Vagina (tissue), 2 donors: ENCODE data around the gene TPR. TPM values are rescaled to one million over a fixed set of nuclear protein-coding genes. Genes with fewer than 3 reads are reported as not detected.

Experiments used
- DNase-seq, 2 donors: peaks; one replicate each; pipeline ENCODE4 v3.0.0-alpha.2; 2017; ENCODE audit errors: extremely low spot score in 2 of 2
- H3K27ac ChIP-seq: fragments of 200-600 bp; sonication (generic); one replicate; pipeline ENCODE4 v1.5.1; 2019
- H3K27me3 ChIP-seq: fragments of 200-600 bp; sonication (generic); one replicate; pipeline ENCODE4 v1.5.1; 2019
- H3K36me3 ChIP-seq, 2 donors: fragments of 200-600 bp; sonication (generic); one replicate each; pipeline ENCODE4 v1.5.1; 2017 to 2019
- H3K4me1 ChIP-seq: fragments of 200-600 bp; sonication (generic); one replicate; pipeline ENCODE4 v1.5.1; 2019
- H3K4me3 ChIP-seq, 2 donors: fragments of 200-600 bp; sonication (generic); 1 replicate in 1 of 2; 2 replicates in 1 of 2; pipeline ENCODE4 v1.5.1; 2016 to 2019
- H3K9me3 ChIP-seq: fragments of 200-600 bp; sonication (generic); one replicate; pipeline ENCODE4 v1.5.1; 2019
- POLR2A ChIP-seq, 2 donors: fragments of 450-650 bp; IDR thresholded peaks; one replicate each; pipeline ENCODE4 v1.6.1; 2017; ENCODE audit warnings: antibody characterized with exemption in 2 of 2, mild to moderate bottlenecking in 2 of 2, moderate library complexity in 2 of 2
- POLR2AphosphoS5 ChIP-seq, 2 donors: sonication (generic); formaldehyde crosslinking; IDR thresholded peaks; one replicate each; pipeline ENCODE4 v1.9.0; 2017; ENCODE audit warnings: antibody characterized with exemption in 2 of 2, mild to moderate bottlenecking in 2 of 2, low read depth in 1 of 2; ENCODE audit not compliant: insufficient read depth in 1 of 2
- intact Hi-C: fragments of 100-400 bp; cut with DNase I; formaldehyde crosslinking; loops from one replicate; pipeline ENCODE4 v1.15.1; 2023
- total RNA-seq: library from RNA; depleted of rRNA; stranded (reverse); fragments of >200 nt; gene quantifications from one replicate; pipeline ENCODE4 v1.2.3, GENCODE V29; 2016
- TF ChIP-seq, protein P1 (sequence below), 3 experiments: fragments of 450-650 bp in 2 of 3; fragments of 200-600 bp in 1 of 3; sonication (generic) in 1 of 3; IDR thresholded peaks; one replicate each; pipeline ENCODE4 v1.5.1; 2017 to 2019; ENCODE audit warnings: antibody characterized with exemption in 3 of 3, mild to moderate bottlenecking in 2 of 3, moderate library complexity in 2 of 3

Gene TPR
- total RNA-seq, 1 donor from 2014 or later, result 70.5 TPM

- intact Hi-C loops, result no loop called here
These were observed 71.1 kb downstream of the TPR start for GRCh38 chr1:186303911-186304310.

DNA sequence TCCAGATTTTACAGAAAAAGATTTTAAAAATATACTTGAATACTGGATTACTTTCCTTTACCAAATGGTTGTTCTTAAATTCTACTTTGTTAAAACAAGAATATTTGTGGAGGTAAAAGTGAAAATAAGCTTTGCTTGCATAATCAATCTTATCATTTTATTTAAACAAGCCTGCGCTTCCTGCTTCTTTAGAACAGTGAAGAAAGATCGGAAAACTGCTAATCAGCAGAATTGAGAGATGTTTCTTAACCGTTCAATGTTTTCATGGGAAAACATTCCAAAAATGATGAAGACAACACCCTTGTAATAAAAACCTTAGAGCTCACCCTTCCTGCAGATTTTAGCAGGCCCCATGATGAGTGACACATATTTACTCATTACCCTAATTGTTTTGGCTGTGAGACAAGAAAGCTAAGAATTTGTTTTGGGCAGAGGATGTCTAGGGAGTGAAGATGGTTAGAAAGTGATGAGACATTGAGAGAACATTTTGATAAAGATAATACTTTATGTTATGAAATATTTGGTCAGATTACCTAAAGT is 72.6 kb downstream of the TPR start:
- H3K4me1 ChIP-seq, result no peaks in the 10 kb centered on the region
- no peaks in the 10 kb centered on the region for H3K27me3 ChIP-seq
- H3K4me3 ChIP-seq, result no peak overlapping the region
- intact Hi-C loops, result no loop called here
- no peaks in the 10 kb centered on the region for H3K36me3 ChIP-seq
- no peak overlapping the region for H3K27ac ChIP-seq
- H3K9me3 ChIP-seq, result no peaks in the 10 kb centered on the region
- TF ChIP-seq, protein P1, sequence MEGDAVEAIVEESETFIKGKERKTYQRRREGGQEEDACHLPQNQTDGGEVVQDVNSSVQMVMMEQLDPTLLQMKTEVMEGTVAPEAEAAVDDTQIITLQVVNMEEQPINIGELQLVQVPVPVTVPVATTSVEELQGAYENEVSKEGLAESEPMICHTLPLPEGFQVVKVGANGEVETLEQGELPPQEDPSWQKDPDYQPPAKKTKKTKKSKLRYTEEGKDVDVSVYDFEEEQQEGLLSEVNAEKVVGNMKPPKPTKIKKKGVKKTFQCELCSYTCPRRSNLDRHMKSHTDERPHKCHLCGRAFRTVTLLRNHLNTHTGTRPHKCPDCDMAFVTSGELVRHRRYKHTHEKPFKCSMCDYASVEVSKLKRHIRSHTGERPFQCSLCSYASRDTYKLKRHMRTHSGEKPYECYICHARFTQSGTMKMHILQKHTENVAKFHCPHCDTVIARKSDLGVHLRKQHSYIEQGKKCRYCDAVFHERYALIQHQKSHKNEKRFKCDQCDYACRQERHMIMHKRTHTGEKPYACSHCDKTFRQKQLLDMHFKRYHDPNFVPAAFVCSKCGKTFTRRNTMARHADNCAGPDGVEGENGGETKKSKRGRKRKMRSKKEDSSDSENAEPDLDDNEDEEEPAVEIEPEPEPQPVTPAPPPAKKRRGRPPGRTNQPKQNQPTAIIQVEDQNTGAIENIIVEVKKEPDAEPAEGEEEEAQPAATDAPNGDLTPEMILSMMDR (IDR thresholded peaks at IDR 0.05), result no peak
- TF ChIP-seq POLR2AphosphoS5 (IDR thresholded peaks at IDR 0.05; ENCODE audit: insufficient read depth in 1 of 2, low read depth in 1 of 2) (no peak), POLR2A (IDR thresholded peaks at IDR 0.05) (no peak)
- no peak for DNase-seq

More at GRCh38 chr1:186303911-186304310, 71.1 kb downstream of the TPR start:
- no peak for DNase-seq
- no peaks in the 10 kb centered on the region for H3K36me3 ChIP-seq
- H3K4me1 ChIP-seq, result no peaks in the 10 kb centered on the region
- no peaks in the 10 kb centered on the region for H3K27me3 ChIP-seq
- H3K9me3 ChIP-seq, result no peaks in the 10 kb centered on the region
- H3K27ac ChIP-seq, result no peak overlapping the region
- no peak overlapping the region for H3K4me3 ChIP-seq
- TF ChIP-seq POLR2AphosphoS5 (IDR thresholded peaks at IDR 0.05; ENCODE audit: insufficient read depth in 1 of 2, low read depth in 1 of 2), result no peak
- TF ChIP-seq, protein P1 (IDR thresholded peaks at IDR 0.05), result no peak
- TF ChIP-seq POLR2A (IDR thresholded peaks at IDR 0.05), result no peak

GRCh38 chr1:186301448-186301847 is 73.6 kb downstream of the TPR start:
- TF ChIP-seq POLR2AphosphoS5 (IDR thresholded peaks at IDR 0.05; ENCODE audit: insufficient read depth in 1 of 2, low read depth in 1 of 2) (no peak), POLR2A (IDR thresholded peaks at IDR 0.05) (no peak)
- TF ChIP-seq, protein P1 (IDR thresholded peaks at IDR 0.05), result no peak
- Histone ChIP-seq H3K27me3 (no peaks in the 10 kb centered on the region), H3K27ac (no peak overlapping the region), H3K4me3 (no peak overlapping the region), H3K36me3 (no peaks in the 10 kb centered on the region), H3K9me3 (no peaks in the 10 kb centered on the region), H3K4me1 (no peaks in the 10 kb centered on the region)
- DNase-seq, result no peak
- intact Hi-C loops, result no loop called here

GRCh38 chr1:186300056-186300455 is 75.0 kb downstream of the TPR start:
- DNase-seq, result no peak
- TF ChIP-seq POLR2A (IDR thresholded peaks at IDR 0.05) (no peak), POLR2AphosphoS5 (IDR thresholded peaks at IDR 0.05; ENCODE audit: insufficient read depth in 1 of 2, low read depth in 1 of 2) (no peak)
- TF ChIP-seq, protein P1 (IDR thresholded peaks at IDR 0.05), result no peak
- no peak overlapping the region for H3K27ac ChIP-seq

GRCh38 chr1:186299570-186299969 is 75.5 kb downstream of the TPR start:
- intact Hi-C loops, result no loop called here
- H3K27me3 ChIP-seq, result no peaks in the 10 kb centered on the region
- H3K4me3 ChIP-seq, result no peak overlapping the region
- no peak for DNase-seq
- TF ChIP-seq POLR2AphosphoS5 (IDR thresholded peaks at IDR 0.05; ENCODE audit: insufficient read depth in 1 of 2, low read depth in 1 of 2), result no peak
- TF ChIP-seq, protein P1 (IDR thresholded peaks at IDR 0.05), result no peak
- no peak for TF ChIP-seq POLR2A (IDR thresholded peaks at IDR 0.05)
- no peak overlapping the region for H3K27ac ChIP-seq
- no peaks in the 10 kb centered on the region for H3K9me3 ChIP-seq
- H3K36me3 ChIP-seq, result no peaks in the 10 kb centered on the region
- H3K4me1 ChIP-seq, result no peaks in the 10 kb centered on the region

More at GRCh38 chr1:186300056-186300455, 75.0 kb downstream of the TPR start:
- Histone ChIP-seq H3K36me3 (no peaks in the 10 kb centered on the region), H3K9me3 (no peaks in the 10 kb centered on the region), H3K4me1 (no peaks in the 10 kb centered on the region), H3K4me3 (no peak overlapping the region), H3K27me3 (no peaks in the 10 kb centered on the region)
- intact Hi-C loops, result no loop called here
